Calu3 (cell line): ENCODE results near the gene KCND3. TPM values are rescaled to one million over a fixed set of nuclear protein-coding genes. Genes with fewer than 3 reads are reported as not detected.

ENCODE experiments used
- BruUV-seq: library from RNA; stranded (reverse); fragments of 400-500 nt; replicated peaks from 2 replicates; lab custom pipeline; 2021; lab: Mats Ljungman, UMichigan
- CTCF ChIA-PET: fragments of 300-600 bp; sonication (Branson Sonifier 250); formaldehyde crosslinking; loops from one replicate; lab custom pipeline; 2022; ENCODE audit warnings: antibody characterized with exemption; lab: Charles Lee
- DNase-seq: peaks from one replicate; pipeline ENCODE4 v3.0.0; 2022
- H3K27ac Mint-ChIP-seq: one replicate; pipeline ENCODE4 v1.8.0; 2022; ENCODE audit warnings: mixed read lengths; ENCODE audit not compliant: unreplicated experiment
- H3K27me3 Mint-ChIP-seq: one replicate; pipeline ENCODE4 v1.8.0; 2022; ENCODE audit warnings: mixed read lengths; ENCODE audit not compliant: unreplicated experiment
- H3K36me3 Mint-ChIP-seq: one replicate; pipeline ENCODE4 v1.8.0; 2022; ENCODE audit warnings: mild to moderate bottlenecking, moderate library complexity, mixed read lengths; ENCODE audit not compliant: insufficient read depth, unreplicated experiment
- H3K4me1 Mint-ChIP-seq: one replicate; pipeline ENCODE4 v1.8.0; 2022; ENCODE audit warnings: mild to moderate bottlenecking, low read depth, mixed read lengths; ENCODE audit not compliant: unreplicated experiment
- H3K4me3 Mint-ChIP-seq: one replicate; pipeline ENCODE4 v1.8.0; 2022; ENCODE audit warnings: mild to moderate bottlenecking, low read depth, moderate library complexity, mixed read lengths; ENCODE audit not compliant: unreplicated experiment
- H3K9me3 Mint-ChIP-seq: one replicate; pipeline ENCODE4 v1.8.0; 2022; ENCODE audit warnings: low read depth, mixed read lengths; ENCODE audit not compliant: unreplicated experiment
- CTCF ChIP-seq: fragments of 200-600 bp; IDR thresholded peaks from one replicate; pipeline ENCODE4 v1.8.0; 2022; ENCODE audit warnings: antibody characterized with exemption; ENCODE audit not compliant: unreplicated experiment
- intact Hi-C: fragments of 100-400 bp; cut with micrococcal nuclease; formaldehyde crosslinking; loops from one replicate; pipeline ENCODE4 v1.10.0; 2022; ENCODE audit not compliant: unreplicated experiment
- total RNA-seq: library from RNA; stranded (reverse); gene quantifications from 2 replicates; pipeline ENCODE4 v1.2.3, GENCODE V29; 2022

KCND3 gene
- total RNA-seq, 1 experiment from 2014 or later = 0.07 TPM

GRCh38 chr1:111847466-111847865, 142.0 kb downstream of the KCND3 start:
- peaks cover 99% of the 10 kb centered on the region for H3K27me3 Mint-ChIP-seq
- no peak overlapping the region for H3K27ac Mint-ChIP-seq
- no TSS peak for BruUV-seq
- no peaks in the 10 kb centered on the region for H3K9me3 Mint-ChIP-seq
- no peaks in the 10 kb centered on the region for H3K4me1 Mint-ChIP-seq
- no peak overlapping the region for H3K4me3 Mint-ChIP-seq
- no peak for TF ChIP-seq CTCF
- no peak for DNase-seq
- intact Hi-C loops = no loop called here
- CTCF ChIA-PET = no interaction called here
- no peaks in the 10 kb centered on the region for H3K36me3 Mint-ChIP-seq

- DNase-seq = no peak
- CTCF ChIA-PET = no interaction called here
- H3K27ac Mint-ChIP-seq = no peak overlapping the region
- no peaks in the 10 kb centered on the region for H3K4me1 Mint-ChIP-seq
- no TSS peak for BruUV-seq
- intact Hi-C loops = no loop called here
- no peaks in the 10 kb centered on the region for H3K9me3 Mint-ChIP-seq
- peaks cover 99% of the 10 kb centered on the region for H3K27me3 Mint-ChIP-seq
- no peak for TF ChIP-seq CTCF
- H3K4me3 Mint-ChIP-seq = no peak overlapping the region
- no peaks in the 10 kb centered on the region for H3K36me3 Mint-ChIP-seq
Observed at GRCh38 chr1:111846842-111847241, 142.6 kb downstream of the KCND3 start.

- Mint-ChIP-seq H3K27me3 (peaks cover 83% of the 10 kb centered on the region), H3K4me3 (no peak overlapping the region), H3K27ac (no peak overlapping the region), H3K4me1 (no peaks in the 10 kb centered on the region), H3K36me3 (no peaks in the 10 kb centered on the region), H3K9me3 (no peaks in the 10 kb centered on the region)
- no peak for TF ChIP-seq CTCF
- no TSS peak for BruUV-seq
- DNase-seq = no peak
- intact Hi-C loops = no loop called here
- CTCF ChIA-PET = no interaction called here
Observed at GRCh38 chr1:111843177-111843576, 146.3 kb downstream of the KCND3 start.

DNA sequence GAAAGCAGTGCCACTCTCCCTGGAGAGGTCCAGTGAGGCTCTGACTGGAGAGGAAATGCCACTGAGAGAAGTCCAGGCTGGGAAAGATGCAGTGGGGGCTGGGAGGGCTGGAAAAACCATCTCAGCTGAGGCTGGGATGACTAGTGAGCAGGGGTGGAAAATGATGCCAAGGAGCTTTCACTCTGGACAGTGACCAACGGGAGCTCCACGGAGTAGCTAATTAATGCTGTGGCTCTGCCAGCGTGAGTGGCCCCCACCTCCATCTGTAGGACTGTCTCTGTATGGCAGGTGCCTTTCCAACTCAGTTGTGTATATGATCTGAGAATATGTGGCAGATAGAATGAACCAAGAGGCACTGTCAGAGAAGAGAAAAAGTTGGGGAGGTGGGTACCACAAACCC, 147.1 kb downstream of the KCND3 start:
- no peak for TF ChIP-seq CTCF
- Mint-ChIP-seq H3K4me1 (no peaks in the 10 kb centered on the region), H3K4me3 (no peak overlapping the region), H3K27me3 (peaks cover 80% of the 10 kb centered on the region), H3K9me3 (no peaks in the 10 kb centered on the region), H3K36me3 (no peaks in the 10 kb centered on the region), H3K27ac (no peak overlapping the region)
- CTCF ChIA-PET = no interaction called here
- intact Hi-C loops = no loop called here
- DNase-seq = no peak
- no TSS peak for BruUV-seq

- intact Hi-C loops = no loop called here
- BruUV-seq = no TSS peak
- Mint-ChIP-seq H3K36me3 (no peaks in the 10 kb centered on the region), H3K9me3 (no peaks in the 10 kb centered on the region), H3K4me3 (no peak overlapping the region), H3K4me1 (no peaks in the 10 kb centered on the region), H3K27me3 (peaks cover 80% of the 10 kb centered on the region), H3K27ac (no peak overlapping the region)
- TF ChIP-seq CTCF = no peak
- CTCF ChIA-PET = no interaction called here
- DNase-seq = no peak
Observed at GRCh38 chr1:111841746-111842145, 147.7 kb downstream of the KCND3 start.
